Dedifferentiated amniotic fluid mesenchymal stem cell (primary cell): Measurements from ENCODE around the gene DNAAF3.
A peak's percentile ranks its signal among the peaks of the same experiment; 100 is the strongest.
"Not testable (repeated sequence)": the region's sequence is repeated elsewhere in the genome, so short reads cannot be mapped to it uniquely, and the experiment has no call there.

Source experiments
- DNase-seq: peaks from one replicate; pipeline ENCODE4 v3.0.0-alpha.2; 2016; ENCODE audit errors: extremely low spot score

DNAAF3 gene

DNA sequence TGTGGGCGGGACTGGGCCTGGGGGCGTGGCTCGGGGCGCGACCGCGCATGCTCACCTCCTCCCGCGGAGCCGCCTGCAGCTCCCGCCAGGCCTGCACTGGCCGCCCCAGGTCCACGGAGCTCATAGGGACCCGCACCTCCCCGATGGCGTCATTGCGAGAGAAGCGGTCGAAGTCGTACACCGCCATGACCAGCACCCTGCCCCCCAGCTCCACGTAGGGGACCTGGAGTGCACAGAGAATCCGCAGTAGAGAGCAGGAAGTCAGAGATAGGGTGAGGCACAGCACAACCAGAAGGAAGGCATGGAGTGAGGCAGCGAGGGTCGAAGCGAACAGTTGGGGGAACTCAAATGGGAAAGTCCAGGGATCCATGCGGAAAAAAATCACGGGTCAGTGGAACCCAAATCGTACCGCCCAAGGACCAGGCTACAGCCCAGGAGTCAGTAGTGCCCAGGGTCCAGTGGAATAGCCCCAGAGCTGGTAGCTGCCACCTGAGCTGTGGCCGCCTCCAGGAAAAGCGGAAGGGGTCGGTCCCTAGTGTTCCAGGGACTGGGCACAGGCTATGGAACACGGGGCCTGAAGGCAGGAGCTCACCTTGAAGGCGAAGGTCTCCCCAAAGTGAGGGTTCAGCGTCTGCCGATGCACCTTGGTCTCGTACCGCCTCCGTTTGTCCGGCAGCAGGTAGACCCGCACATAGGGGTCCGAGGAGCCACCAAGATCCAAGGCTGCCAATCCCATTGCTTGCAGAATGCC lies 8.9 kb upstream of the DNAAF3 start:
- no peak for DNase-seq

DNA sequence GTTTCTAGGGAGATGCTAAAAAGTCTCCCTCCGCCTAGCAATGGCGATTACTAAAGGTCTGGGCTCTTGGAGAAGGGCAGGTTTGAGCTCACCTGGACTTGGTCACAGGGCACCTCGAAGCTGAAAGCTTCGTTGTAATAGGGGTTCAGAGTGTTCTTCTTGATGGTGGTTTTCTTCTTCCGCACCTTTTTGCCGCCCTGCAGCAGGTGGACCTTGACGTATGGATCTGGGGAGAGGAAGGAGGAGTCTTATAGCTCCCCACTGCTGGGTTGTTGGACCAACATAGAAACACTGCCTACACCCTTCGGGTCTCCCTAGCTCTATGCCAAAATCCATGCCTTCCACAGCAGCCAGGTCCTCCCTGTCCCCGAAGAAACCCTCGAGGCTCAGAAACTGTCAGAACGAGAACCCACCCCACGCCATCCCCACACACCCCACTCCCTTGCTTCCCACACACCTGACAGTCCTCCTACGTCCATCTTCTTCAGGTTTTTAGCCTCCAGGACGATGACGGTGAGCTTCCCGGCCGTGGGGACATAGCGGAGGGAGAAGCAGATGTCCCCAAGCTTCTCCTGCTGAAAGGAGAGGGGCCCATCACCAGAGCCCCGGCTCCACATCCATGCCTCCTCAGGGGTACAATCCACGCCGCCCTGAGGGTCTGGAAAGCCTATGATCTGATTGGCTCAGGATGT lies 8.2 kb upstream of the DNAAF3 start:
- DNase-seq: no peak

DNA sequence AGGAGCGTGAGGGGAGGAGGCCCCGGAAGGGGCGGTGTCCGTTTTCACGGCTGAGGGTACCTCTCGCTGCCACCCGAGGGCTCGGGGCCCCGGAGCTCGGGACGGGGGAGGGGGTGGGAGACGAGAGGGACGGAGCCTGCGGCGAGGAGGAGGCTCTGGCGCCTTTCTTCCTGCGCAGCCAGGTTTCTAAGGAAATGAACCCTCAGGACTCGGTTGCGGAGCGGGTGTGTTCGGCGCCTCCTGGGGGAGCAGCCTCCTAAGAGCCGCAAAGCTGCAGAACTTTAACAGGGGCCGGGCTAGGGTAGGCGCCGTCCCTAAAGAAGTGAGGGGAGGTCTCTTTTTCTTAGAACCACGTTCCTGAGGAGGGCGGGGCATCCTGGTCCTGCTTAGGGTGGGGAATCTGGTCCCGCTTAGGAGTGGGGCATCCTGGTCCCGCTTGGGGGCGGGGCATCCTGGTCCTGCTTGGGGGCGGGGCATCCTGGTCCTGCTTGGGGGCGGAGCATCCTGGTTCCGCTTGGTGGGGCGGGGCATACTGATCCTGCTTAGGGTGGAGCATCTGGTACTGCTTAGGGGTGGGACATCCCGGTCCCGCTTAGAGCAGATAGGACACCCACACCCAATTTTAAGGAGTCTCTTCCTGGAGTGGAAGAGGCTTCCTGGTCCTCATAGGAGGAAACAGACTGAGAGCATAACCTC lies 7.4 kb upstream of the DNAAF3 start:
- no peak for DNase-seq

DNA sequence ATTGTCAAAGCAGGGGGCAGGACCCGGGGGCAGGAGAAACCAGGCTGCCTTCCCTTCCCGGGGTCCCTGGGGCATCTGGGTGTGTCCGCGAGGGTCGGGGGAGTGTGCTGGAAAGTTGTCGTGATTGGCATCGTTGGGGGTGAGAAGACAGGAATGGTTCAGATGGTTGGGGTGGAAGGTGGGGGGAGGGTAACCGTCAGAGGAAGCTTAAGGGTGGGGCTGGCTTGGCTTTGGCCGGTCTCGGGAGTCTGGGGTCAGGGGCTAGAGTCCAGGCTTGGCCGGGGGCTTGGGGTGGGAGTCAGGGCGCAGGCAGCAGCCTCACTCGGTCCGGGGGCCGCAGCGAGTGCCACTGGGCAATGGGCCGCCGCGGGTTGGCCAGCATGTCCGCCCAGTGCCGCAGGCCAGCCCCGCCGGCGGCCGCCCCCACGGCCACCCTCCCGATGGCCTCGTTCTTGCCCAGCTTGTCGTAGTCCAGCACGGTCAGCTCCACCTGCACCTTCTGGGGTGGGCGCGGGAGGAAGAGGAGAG lies 6.8 kb upstream of the DNAAF3 start:
- DNase-seq: no peak

DNA sequence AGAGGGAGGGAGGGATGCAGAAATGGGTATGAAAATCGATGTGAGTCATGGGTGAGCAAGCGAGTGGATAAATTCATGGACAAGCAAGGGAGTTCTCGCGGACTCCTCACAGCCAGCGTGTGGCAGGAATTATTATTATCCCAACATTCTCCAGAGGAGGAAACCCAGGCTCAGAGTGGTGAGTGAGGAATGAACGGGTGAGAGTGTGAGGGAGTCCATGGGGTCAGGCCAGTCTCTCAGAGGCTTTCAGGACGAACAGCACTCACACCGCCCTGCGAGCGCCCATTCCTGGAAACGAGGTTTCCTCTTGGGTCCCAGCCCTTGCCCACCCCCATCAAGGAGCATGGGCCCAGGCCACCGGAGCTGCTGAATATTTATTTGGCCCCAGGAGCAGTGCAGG lies 6.3 kb upstream of the DNAAF3 start:
- no peak for DNase-seq

DNA sequence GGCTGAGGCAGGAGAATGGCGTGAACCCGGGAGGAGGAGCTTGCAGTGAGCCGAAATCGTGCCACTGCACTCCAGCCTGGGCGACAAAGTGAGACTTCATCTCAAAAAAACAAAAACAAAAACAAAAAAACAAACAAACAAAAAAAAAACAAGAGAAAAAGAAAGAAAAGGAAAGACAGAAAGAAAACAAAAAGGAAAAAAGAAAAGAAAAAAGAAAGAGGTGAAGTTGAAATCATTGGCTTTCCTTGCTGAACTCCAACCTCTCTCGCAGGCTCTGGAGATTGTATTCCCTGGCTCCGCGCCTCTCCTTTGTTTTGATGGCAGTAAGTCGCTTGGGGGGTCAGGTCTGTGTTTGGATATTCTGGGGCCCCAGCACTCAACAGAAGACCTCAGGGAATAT lies 5.9 kb upstream of the DNAAF3 start:
- not testable (repeated sequence) for DNase-seq

DNA sequence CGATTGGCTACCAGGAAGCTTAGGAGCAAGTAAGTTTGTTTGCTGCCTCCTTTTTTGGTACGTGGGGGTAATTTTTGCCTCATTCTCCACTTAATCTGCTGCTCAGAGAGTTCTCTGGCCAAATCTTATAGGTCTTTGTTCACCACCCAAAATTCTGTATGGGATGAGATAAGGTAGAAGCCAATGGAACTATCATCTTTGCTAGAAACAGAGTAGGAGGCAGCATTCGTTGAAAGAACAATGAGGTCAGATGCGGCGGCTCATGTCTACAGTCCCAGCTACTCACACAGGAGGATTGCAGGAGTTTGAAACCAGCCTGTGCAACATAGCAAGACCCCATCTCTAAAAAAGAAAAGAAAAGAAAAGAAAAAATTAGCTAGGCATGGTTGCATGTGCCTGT lies 5.0 kb upstream of the DNAAF3 start:
- no peak for DNase-seq

DNA sequence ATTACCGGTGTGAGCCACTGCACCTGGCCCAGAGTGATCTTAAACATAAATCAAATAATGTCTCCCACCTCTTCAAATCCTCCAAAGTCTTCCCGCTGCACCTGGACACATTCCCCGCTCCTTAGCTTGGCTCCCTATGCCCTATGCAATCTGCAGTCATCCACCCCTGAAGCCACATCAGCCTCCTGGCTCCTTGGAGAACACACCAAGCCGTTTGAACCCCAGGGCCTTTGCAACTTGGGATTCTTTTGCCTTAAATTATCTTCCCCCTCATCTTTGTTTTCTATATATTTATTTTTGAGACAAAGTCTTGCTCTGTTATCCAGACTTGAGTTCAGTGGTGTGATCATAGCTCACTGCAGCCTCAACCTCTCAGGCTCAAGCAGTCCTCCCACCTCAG lies 2.7 kb upstream of the DNAAF3 start:
- no peak for DNase-seq

DNA sequence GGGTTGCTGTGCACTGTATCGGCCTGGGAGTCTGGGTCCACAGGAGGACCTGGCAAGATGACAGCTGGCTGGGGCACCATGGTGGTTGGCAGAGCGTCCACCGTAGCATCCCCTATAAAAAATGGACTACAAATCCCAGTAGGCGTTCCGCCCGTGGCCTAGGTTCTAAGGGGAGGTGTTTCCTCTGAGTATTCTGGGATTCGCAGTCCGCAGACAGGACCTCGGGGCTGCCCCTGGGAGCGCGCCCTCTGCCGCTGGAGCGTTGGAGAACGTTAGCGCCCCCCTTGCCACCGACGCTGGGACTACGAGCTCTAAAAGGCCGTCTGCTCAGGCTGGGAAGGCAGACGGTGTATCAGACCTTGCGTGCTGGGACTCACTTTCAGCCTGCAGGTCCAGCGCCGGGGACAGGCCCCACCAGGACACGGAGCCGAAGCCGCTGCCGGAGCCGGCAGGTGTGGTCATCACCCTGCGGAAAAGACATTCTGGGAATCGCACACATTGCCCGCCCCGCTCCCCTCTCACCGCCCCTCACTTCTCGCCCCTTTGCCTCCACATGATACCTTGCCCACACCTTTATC lies 372 bp downstream of the DNAAF3 start:
- DNase-seq: no peak

DNA sequence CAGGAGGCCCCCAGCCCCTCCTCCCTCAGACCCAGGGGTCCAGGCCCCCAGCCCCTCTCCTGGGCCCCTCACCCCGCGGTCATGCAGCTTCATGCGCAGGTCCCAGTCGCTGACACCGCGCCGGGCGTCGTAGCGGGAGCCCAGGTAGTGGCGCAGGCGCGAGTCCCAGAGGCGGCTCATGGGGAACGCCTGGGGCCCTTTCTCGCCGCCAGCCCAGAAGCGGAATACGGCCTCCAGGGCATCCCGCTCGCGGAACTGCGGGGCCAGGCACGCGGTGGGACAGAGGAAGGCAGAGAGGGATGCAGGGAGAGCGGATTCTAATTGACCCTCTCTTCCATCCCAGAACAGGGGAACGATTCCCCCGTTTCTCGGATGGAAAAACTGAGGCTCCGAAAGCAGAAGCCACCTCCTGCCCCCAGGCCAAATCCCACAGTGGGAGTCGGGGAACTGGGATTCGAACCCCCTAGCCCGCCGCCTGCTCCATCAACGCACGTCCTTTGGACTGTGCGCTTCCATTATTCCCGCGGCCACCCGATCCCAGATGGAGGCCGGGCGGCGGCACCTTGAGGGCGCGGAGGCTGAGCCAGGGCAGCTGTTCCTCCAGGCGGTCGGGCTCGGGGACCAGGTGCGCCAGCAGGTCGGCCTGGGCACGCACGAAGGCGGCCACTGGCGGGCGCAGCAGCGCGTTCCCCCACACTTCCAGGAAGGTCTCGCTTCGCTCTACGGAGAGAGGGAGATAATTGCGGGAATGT lies 4.7 kb downstream of the DNAAF3 start:
- no peak for DNase-seq

DNA sequence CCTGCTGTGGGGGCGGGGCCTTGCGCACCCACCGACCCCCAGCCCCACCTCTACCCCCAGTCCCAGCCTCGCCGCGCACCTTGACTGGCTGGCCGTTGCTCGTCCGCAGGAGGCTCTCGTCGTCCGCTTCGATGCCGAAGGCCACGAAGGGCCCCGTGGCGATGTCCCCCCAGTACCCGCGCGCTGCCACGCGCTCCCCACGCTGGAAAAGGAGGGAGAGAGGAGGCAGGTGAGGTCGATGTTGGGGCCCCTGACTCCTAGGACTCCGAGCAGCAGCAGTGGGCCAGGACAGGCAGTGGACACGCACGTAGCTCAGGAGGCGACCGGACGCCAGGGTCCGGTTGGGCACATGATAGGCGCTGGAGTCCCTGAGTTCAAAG lies 5.4 kb downstream of the DNAAF3 start:
- DNase-seq: no peak

DNA sequence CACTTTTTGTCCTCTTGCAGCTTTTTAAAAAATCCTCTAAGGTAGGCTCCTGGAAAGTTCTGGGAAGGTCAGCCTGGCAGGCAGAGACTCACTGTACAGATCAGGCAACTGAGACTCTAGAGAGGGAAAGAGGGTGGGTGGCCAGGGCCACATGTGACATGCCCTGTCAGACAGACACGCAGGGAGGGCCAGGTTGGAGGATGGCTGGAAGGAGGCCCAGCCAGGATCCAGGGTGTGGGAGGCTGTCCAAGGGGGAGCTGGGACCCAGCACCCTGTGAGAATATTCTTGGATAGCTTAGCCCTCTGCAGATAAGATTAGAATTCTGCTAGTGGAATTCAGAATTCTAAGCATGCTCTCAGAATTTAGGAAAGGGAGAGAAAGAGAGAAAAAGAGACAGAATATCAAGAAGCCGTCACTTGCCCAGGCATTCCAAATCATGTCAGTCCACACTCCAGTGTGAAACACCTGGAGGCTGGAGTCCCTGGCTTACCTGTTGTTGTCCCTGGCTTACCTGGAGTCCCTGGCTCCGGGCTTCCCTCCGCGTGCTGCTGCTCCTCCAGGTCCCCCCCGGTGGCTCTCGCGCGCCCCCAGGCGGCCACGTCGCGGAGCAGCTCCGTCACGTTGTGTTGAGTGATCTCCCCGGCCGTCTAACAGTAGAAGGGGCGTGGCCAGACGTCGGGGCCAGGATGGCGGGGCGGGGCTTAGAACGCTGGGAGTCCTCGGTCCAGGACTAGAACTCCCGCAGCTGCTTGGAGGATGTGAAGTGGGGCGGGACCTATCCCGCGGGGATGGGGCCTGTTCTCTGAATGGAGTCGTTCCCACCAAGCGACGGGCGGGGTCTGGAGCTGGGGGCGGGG lies 6.1 kb downstream of the DNAAF3 start:
- DNase-seq: peak; percentile 38

DNA sequence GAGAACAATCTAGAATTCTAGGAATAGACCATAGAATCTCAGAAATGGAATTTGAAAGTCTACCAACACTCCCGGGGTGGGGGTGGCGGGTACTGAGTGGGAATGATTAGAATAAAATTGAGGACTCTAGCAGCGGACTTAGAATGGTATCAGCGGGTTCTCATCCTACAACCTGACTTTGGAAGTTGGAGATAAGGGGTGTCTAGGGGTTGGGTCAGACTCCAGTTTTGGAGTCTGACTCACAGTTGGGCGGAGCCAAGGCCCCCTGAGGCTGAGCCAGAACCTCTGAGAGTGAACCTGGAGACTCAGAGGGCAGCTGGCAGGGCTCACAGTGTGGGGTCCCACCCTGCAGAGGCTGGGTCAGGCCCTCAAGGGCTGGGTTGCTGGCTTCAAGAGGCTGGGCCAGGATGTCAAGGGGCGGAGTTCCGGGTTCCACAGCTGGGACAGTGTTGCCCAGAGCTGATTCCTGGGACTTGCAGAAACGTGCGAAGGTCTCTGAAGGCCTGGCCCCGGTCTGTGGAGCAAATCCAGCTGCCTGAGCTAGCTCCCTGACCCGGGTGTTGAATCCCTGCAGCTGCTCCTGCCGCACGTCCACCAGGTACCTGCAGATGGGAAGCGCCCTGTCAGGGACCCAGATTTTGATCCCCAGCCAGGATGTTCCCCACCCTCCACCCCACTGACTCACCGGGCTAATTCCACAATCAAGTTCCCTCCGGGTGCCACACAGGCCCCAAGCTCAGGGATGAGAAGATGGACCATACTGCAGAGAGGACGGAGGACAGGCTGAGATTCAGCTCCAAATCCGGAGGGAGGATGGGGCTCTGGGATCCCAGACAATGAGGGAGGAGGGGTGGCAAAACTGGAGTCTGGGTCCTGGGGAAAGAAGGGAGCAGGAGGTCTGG lies 7.3 kb downstream of the DNAAF3 start:
- no peak for DNase-seq

DNA sequence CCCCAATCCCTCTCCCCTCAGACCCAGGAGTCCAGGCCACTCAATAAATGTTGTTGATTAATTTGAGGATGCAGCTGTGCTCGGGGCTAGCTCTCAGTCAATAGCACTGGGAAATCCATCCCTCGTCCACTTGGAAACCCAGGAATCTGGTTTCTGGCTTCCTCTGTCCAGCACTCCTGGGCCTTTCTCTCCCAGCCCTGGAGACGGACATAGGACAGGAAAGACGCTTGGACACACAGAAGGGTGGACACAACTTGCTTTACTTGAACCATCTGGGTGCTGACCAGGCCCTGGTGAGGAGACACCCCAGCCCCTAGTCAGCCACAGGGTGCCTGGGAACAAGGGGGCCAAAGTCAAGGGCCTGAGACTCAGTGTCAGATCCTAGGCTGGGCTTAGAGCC lies 8.0 kb downstream of the DNAAF3 start:
- no peak for DNase-seq

DNA sequence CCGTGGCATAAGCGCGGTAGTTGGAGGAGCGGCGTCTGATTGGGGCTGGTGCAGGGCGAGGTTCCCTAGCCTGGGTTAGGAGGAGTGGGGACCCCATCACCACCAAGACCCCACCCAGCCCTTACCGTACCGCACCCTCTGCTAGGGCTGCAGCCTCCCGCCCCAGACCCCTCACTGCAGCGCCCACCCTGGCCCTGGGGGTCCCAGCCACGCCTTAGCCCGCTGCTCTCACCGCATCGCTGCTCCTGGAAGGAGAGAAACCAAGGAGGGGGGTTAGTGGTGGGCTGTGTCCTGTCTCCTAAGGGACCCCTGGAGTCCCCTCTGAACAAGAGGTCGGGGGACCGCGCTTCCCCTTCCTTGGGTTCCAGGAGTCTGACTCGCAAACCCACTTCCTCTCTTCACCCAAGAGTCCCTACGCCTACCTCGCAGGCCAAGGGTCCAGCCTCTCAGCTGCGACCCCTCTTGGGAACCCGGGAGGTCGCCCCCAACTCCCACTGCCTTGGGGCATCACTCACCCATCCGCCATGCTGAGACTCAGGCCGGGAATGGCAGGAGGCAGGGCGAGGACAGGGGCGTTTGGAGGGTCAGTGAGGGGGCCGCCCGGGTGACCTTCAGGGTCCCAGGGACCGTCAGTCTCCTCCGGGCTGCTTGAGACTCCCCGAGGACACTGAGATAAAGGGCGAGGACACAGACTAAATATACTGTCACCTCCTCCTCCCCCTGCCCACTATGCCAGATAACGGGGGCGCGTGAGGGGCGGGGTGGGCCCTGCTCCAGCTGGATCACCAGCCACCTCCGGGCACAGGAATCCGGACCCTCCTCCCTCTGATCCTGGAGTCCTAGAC lies 9.1 kb downstream of the DNAAF3 start, which contains the start of gene TNNI3:
TNNI3 (minus strand) TSS at position 669 of the 845 bp plus-strand sequence; CDS start at position 526, 143 bp downstream.
- no peak for DNase-seq

DNA sequence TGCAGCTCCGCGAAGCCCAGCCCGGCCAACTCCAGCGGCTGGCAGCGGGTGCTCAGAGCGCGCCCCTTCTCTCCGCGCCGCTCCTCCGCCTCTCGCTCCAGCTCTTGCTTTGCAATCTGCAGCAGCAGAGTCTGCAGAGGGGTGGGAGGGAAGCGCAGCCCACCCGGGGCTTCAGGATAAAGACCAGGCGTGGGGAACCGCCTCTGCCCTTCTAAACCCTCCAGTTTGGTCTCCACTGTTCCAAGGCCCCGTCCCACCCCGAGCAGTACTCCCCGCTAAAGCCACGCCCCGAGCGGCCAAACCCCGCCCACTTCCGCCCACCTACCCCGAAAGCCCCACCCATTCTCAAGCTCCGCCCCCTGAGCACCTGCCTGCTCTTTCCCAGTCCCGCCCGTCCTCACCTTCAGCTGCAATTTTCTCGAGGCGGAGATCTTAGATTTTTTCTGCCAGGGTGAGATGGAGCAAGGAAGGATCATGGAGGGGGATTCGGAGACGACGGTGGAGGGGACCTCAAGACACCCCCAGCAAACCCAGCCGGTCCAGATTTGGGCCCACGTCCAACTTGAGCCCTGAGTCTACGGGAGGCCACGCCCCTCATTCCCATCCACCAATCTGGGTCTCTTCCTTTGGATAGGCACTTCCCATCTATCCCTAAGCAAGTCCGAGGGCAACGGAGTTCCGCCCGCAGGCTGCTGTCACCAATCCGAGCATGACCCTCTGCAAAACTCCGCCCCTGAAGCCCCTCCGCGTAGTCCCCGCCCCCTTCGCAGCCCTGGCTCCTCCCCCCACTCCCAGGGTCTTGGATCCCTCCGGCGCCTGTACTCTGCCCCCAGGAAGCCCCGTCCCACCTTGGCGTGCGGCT lies 10.0 kb downstream of the DNAAF3 start:
- DNase-seq: no peak

DNA sequence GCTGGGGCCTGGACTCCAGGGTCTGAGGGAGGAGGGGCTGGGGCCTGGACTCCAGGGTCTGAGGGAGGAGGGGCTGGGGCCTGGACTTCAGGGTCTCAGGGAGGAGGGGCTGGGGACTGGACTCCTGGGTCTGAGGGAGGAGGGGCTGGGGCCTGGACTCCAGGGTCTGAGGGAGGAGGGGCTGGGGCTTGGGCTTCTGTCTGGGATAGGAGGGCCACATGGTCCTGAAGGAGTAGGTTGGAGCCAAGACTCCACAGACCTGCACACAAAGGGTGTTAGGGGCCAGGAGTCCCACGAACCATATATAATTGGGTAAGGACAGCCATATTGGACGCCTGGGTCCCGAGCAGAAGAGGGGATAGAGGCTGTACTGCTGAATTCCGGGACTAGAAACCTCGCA lies 10.6 kb downstream of the DNAAF3 start:
- not testable (repeated sequence) for DNase-seq
